ENCODE data around the gene DACT2. TPM values are rescaled to one million over a fixed set of nuclear protein-coding genes. Genes with fewer than 3 reads are reported as not detected.
"Not testable (repeated sequence)": the region's sequence is repeated elsewhere in the genome, so short reads cannot be mapped to it uniquely, and the experiment has no call there.

DACT2 gene
- total RNA-seq, 1 experiment from 2014 or later: not detected

- CTCF ChIA-PET: interaction anchor here (0.6 kb wide), 1 partner anchor 832 kb away, joined by 3 read pairs; no protein-coding TSS in a partner anchor
- Mint-ChIP-seq H3K36me3 (ENCODE audit: insufficient read depth, unreplicated experiment) (no peaks in the 10 kb centered on the region), H3K4me1 (ENCODE audit: insufficient read depth, unreplicated experiment) (no peaks in the 10 kb centered on the region), H3K4me3 (ENCODE audit: unreplicated experiment) (no peak overlapping the region), H3K27ac (ENCODE audit: low read depth, unreplicated experiment) (no peak overlapping the region), H3K9me3 (ENCODE audit: unreplicated experiment) (no peaks in the 10 kb centered on the region), H3K27me3 (ENCODE audit: insufficient read depth, unreplicated experiment) (no peaks in the 10 kb centered on the region)
- no TSS peak for BruUV-seq (replicated peaks)
- DNase-seq (ENCODE audit: unreplicated experiment): no peak
- TF ChIP-seq, protein P1, sequence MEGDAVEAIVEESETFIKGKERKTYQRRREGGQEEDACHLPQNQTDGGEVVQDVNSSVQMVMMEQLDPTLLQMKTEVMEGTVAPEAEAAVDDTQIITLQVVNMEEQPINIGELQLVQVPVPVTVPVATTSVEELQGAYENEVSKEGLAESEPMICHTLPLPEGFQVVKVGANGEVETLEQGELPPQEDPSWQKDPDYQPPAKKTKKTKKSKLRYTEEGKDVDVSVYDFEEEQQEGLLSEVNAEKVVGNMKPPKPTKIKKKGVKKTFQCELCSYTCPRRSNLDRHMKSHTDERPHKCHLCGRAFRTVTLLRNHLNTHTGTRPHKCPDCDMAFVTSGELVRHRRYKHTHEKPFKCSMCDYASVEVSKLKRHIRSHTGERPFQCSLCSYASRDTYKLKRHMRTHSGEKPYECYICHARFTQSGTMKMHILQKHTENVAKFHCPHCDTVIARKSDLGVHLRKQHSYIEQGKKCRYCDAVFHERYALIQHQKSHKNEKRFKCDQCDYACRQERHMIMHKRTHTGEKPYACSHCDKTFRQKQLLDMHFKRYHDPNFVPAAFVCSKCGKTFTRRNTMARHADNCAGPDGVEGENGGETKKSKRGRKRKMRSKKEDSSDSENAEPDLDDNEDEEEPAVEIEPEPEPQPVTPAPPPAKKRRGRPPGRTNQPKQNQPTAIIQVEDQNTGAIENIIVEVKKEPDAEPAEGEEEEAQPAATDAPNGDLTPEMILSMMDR (IDR thresholded peaks at IDR 0.05; ENCODE audit: unreplicated experiment): no peak
- intact Hi-C loops (cut with micrococcal nuclease): no loop called here
- POLR2A ChIA-PET: interaction anchor here (1.1 kb wide), 1 partner anchor 10 kb away, joined by 3 read pairs; no protein-coding TSS in a partner anchor
Measured at GRCh38 chr6:168288781-168289570, 30.6 kb downstream of the DACT2 start.

- H3K4me1 Mint-ChIP-seq (ENCODE audit: insufficient read depth, unreplicated experiment); H3K27me3 Mint-ChIP-seq (ENCODE audit: insufficient read depth, unreplicated experiment); BruUV-seq (replicated peaks); H3K36me3 Mint-ChIP-seq (ENCODE audit: insufficient read depth, unreplicated experiment); intact Hi-C loops (cut with micrococcal nuclease); H3K9me3 Mint-ChIP-seq (ENCODE audit: unreplicated experiment); CTCF ChIA-PET; DNase-seq (ENCODE audit: unreplicated experiment); H3K27ac Mint-ChIP-seq (ENCODE audit: low read depth, unreplicated experiment); H3K4me3 Mint-ChIP-seq (ENCODE audit: unreplicated experiment): not testable (repeated sequence)
- POLR2A ChIA-PET: interaction anchor here (0.7 kb wide), 1 partner anchor 27 kb away, joined by 3 read pairs; no protein-coding TSS in a partner anchor
Measured at GRCh38 chr6:168287460-168287859, 32.1 kb downstream of the DACT2 start.

DNA sequence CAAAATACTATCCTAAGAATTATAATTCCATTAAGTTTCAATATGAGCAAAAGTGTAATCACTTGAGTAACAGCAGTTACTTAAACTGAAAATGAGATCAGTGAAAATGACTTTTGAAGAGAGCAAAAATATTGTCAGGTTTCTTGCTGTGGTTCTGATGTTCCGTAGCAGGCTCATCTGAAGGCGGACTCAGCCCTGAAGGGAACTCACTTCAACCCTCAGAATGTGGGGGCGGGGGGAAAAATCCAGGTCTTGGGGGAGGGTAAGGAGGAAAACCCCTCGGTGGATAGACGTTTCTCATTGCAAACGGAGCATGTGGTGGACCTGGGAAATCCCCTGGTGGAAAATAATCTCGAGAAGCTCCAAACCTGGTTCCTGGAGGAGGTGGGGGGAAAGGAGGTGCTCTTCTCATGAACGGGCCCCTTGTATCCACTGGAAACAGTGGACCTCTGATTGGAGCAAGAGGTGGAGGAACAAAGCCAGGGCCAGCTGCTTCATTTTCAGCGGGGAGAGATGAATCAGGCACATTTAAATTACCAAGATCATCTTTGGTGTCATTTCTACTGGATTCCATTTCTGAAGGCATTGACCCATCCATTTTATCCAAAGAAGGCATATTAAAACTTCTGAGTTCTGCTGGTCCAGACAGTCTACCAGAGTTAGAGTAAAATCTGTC lies 32.7 kb downstream of the DACT2 start:
- H3K27me3 Mint-ChIP-seq (ENCODE audit: insufficient read depth, unreplicated experiment); DNase-seq (ENCODE audit: unreplicated experiment); H3K27ac Mint-ChIP-seq (ENCODE audit: low read depth, unreplicated experiment); H3K4me1 Mint-ChIP-seq (ENCODE audit: insufficient read depth, unreplicated experiment); H3K4me3 Mint-ChIP-seq (ENCODE audit: unreplicated experiment); BruUV-seq (replicated peaks); H3K9me3 Mint-ChIP-seq (ENCODE audit: unreplicated experiment); H3K36me3 Mint-ChIP-seq (ENCODE audit: insufficient read depth, unreplicated experiment); intact Hi-C loops (cut with micrococcal nuclease): not testable (repeated sequence)
- ChIA-PET CTCF (interaction anchor here (0.6 kb wide), 2 partner anchors 28 to 76 kb away, joined by 3 to 4 read pairs; no protein-coding TSS in a partner anchor), POLR2A (interaction anchor here (0.7 kb wide), 1 partner anchor 28 kb away, joined by 3 read pairs; no protein-coding TSS in a partner anchor)

DNA sequence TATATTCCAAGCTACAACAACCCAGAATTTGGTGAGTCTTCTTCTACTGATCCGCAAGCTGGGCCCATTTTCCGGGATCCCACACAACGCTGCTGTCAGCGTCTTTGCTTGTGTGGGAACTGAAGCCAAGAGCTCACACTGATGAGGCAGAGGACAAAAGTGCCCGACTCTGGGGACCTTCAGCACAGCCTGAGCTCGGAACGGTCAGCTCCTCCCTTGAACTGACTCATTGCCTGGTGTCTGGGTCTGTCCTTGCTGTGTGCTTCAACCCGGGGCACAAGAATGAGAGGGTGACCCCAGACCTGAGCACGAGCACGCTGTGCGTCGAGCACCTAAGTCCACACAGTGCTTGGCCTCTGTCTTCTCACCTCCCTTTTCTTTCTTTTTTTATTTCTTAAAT lies 33.5 kb downstream of the DACT2 start:
- CTCF ChIA-PET: interaction anchor here (0.6 kb wide), 1 partner anchor 28 kb away, joined by 3 read pairs; no protein-coding TSS in a partner anchor
- Mint-ChIP-seq H3K27me3 (ENCODE audit: insufficient read depth, unreplicated experiment) (peaks cover 17% of the 10 kb centered on the region), H3K4me3 (ENCODE audit: unreplicated experiment) (no peak overlapping the region), H3K4me1 (ENCODE audit: insufficient read depth, unreplicated experiment) (no peaks in the 10 kb centered on the region), H3K27ac (ENCODE audit: low read depth, unreplicated experiment) (no peak overlapping the region), H3K36me3 (ENCODE audit: insufficient read depth, unreplicated experiment) (no peaks in the 10 kb centered on the region), H3K9me3 (ENCODE audit: unreplicated experiment) (no peaks in the 10 kb centered on the region)
- intact Hi-C loops (cut with micrococcal nuclease): no loop called here
- POLR2A ChIA-PET: no interaction called here
- TF ChIP-seq, protein P1 (IDR thresholded peaks at IDR 0.05; ENCODE audit: unreplicated experiment): no peak
- BruUV-seq (replicated peaks): no TSS peak
- no peak for DNase-seq (ENCODE audit: unreplicated experiment)

GRCh38 chr6:168285456-168285855 lies 34.1 kb downstream of the DACT2 start:
- ChIA-PET POLR2A (no interaction called here), CTCF (no interaction called here)
- peaks cover 23% of the 10 kb centered on the region for H3K27me3 Mint-ChIP-seq (ENCODE audit: insufficient read depth, unreplicated experiment)
- no peaks in the 10 kb centered on the region for H3K9me3 Mint-ChIP-seq (ENCODE audit: unreplicated experiment)
- H3K4me1 Mint-ChIP-seq (ENCODE audit: insufficient read depth, unreplicated experiment): no peaks in the 10 kb centered on the region
- no TSS peak for BruUV-seq (replicated peaks)
- DNase-seq (ENCODE audit: unreplicated experiment): no peak
- TF ChIP-seq, protein P1 (IDR thresholded peaks at IDR 0.05; ENCODE audit: unreplicated experiment): no peak
- H3K36me3 Mint-ChIP-seq (ENCODE audit: insufficient read depth, unreplicated experiment): no peaks in the 10 kb centered on the region
- intact Hi-C loops (cut with micrococcal nuclease): no loop called here
- H3K4me3 Mint-ChIP-seq (ENCODE audit: unreplicated experiment): no peak overlapping the region
- H3K27ac Mint-ChIP-seq (ENCODE audit: low read depth, unreplicated experiment): no peak overlapping the region

Measured in MCF 10A (cell line).